H1 (cell line): ENCODE measurements around the gene TAOK2. TPM values are rescaled to one million over a fixed set of nuclear protein-coding genes. Genes with fewer than 3 reads are reported as not detected.

Source experiments
- BACH1 ChIP-seq: IDR thresholded peaks from 2 replicates; pipeline ENCODE4 v1.6.1; 2012; ENCODE audit warnings: low read length, improper control_type of control experiment
- BRCA1 ChIP-seq: IDR thresholded peaks from 2 replicates; pipeline ENCODE4 v1.6.1; 2012; ENCODE audit warnings: low read depth, low read length, improper control_type of control experiment
- CHD2 ChIP-seq: IDR thresholded peaks from 2 replicates; pipeline ENCODE4 v1.6.1; 2012; ENCODE audit warnings: low read length, improper control_type of control experiment
- CREB1 ChIP-seq: IDR thresholded peaks from 2 replicates; pipeline ENCODE4 v1.6.1; 2012; ENCODE audit warnings: inconsistent platforms
- CTBP2 ChIP-seq: IDR thresholded peaks from 2 replicates; pipeline ENCODE4 v1.7.0; 2011; ENCODE audit warnings: borderline replicate concordance, mild to moderate bottlenecking, moderate library complexity, mixed read lengths, low read length; ENCODE audit not compliant: insufficient read depth, insufficient read length
- CTCF ChIP-seq, 3 experiments: IDR thresholded peaks; 1 replicate in 2 of 3; 2 replicates in 1 of 3; pipeline versions ENCODE4 v1.5.1 to v1.6.1; 2011; ENCODE audit warnings: low read length in 3 of 3, mild to moderate bottlenecking in 3 of 3, inconsistent platforms in 2 of 3, low read depth in 1 of 3, moderate library complexity in 1 of 3; ENCODE audit not compliant: insufficient read depth in 1 of 3; ENCODE audit errors: control extremely low read depth in 1 of 3
- E2F6 ChIP-seq: IDR thresholded peaks from 2 replicates; pipeline ENCODE4 v1.6.1; 2012; ENCODE audit warnings: inconsistent platforms
- RBBP5 ChIP-seq: IDR thresholded peaks from 2 replicates; pipeline ENCODE4 v1.7.1; 2012; ENCODE audit warnings: low read depth, mild to moderate bottlenecking, inconsistent platforms, low read length, moderate library complexity, borderline replicate concordance
- RFX5 ChIP-seq: IDR thresholded peaks from 2 replicates; pipeline ENCODE4 v1.6.1; 2011; ENCODE audit warnings: low read depth, low read length, improper control_type of control experiment, borderline replicate concordance
- SP2 ChIP-seq: IDR thresholded peaks from 2 replicates; pipeline ENCODE4 v1.6.1; 2012; ENCODE audit warnings: mild to moderate bottlenecking, low read length, inconsistent platforms
- SUZ12 ChIP-seq: fragments of 200-600 bp; sonication (generic); IDR thresholded peaks from 2 replicates; pipeline ENCODE4 v1.6.1; 2012; ENCODE audit warnings: mild to moderate bottlenecking, inconsistent platforms, low read length, moderate library complexity, mixed read lengths
- YY1 ChIP-seq: IDR thresholded peaks from 2 replicates; pipeline ENCODE4 v1.6.1; 2011; ENCODE audit warnings: low read depth, mild to moderate bottlenecking, low read length
- polyA plus RNA-seq, 7 experiments: library from polyadenylated mRNA; depleted of rRNA in 3 of 7; stranded (reverse) in 5 of 7; unstranded in 2 of 7; fragments of >200 nt in 5 of 7; fragments of 200-250 nt in 2 of 7; gene quantifications; 1 replicate in 5 of 7; 2 replicates in 1 of 7; 4 replicates in 1 of 7; pipeline versions ENCODE4 v1.2.1 to v1.2.3, GENCODE V29; 2011 to 2013; ENCODE audit warnings: missing spikeins in 2 of 7, mixed read lengths in 2 of 7
- total RNA-seq: library from RNA; stranded (reverse); fragmentation: NEBNext Ultra II Directional; extraction: Animal tissue kit (Norgen Biotek cat#: 25700); gene quantifications from 2 replicates; pipeline ENCODE4 v1.2.1, GENCODE V29; 2021

The TAOK2 gene
- total and polyA plus RNA-seq, 2 of the 8 experiments (the other 6 are each of a cell fraction or from before 2014, with no cell fraction given) = 13.5 to 32.6 TPM

- TF ChIP-seq E2F6 (peak; percentile 93), CTCF (IDR thresholded peaks at IDR 0.05; ENCODE audit: control extremely low read depth in 1 of 3, insufficient read depth in 1 of 3, low read depth in 1 of 3, low read length in 3 of 3) (0 out of 4 replicates have a peak, but pooled peaks of 1 of the 3 experiments have one; percentile 2), CREB1 (no peak), CTBP2 (no peak), RBBP5 (no peak), SP2 (no peak), YY1 (no peak), BACH1 (no peak), BRCA1 (no peak), SUZ12 (no peak), RFX5 (no peak), CHD2 (no peak)
Observed at GRCh38 chr16:29925781-29926710, 47.6 kb upstream of the TAOK2 start, which contains the start of gene KCTD13 (continued).
